A673 (cell line): ENCODE data around the gene FBXO21. TPM values are rescaled to one million over a fixed set of nuclear protein-coding genes. Genes with fewer than 3 reads are reported as not detected.

ENCODE experiments used
- BruUV-seq: library from RNA; stranded (reverse); fragments of 400-500 nt; replicated peaks from 2 replicates; lab custom pipeline; 2021; lab: Mats Ljungman, UMichigan
- CTCF ChIA-PET: fragments of 300-600 bp; sonication (Branson Sonifier 250); formaldehyde crosslinking; loops from one replicate; lab custom pipeline; 2022; ENCODE audit warnings: antibody characterized with exemption; lab: Charles Lee
- POLR2A ChIA-PET: fragments of 300-600 bp; sonication (Branson Sonifier 250); formaldehyde crosslinking; loops from one replicate; lab custom pipeline; 2022; ENCODE audit warnings: antibody characterized with exemption; ENCODE audit not compliant: low non-redundant PET; lab: Charles Lee
- DNase-seq: peaks from one replicate; pipeline ENCODE4 v3.0.0-alpha.2; 2015; ENCODE audit warnings: low spot score
- H3K27ac ChIP-seq: fragments of 200-600 bp; sonication (generic); 2 replicates; pipeline ENCODE4 v1.5.1; 2016; ENCODE audit warnings: mixed run types, low read depth, mild to moderate bottlenecking, mixed read lengths, antibody characterized with exemption, low read length; ENCODE audit not compliant: poor library complexity, severe bottlenecking
- H3K27me3 ChIP-seq: fragments of 200-600 bp; sonication (generic); replicated peaks from 2 replicates; pipeline ENCODE4 v1.6.1; 2017; ENCODE audit warnings: mixed run types, low read depth, mild to moderate bottlenecking, mixed read lengths, antibody characterized with exemption, low read length; ENCODE audit not compliant: insufficient read depth, poor library complexity
- H3K36me3 ChIP-seq: fragments of 200-600 bp; sonication (generic); 2 replicates; pipeline ENCODE4 v1.6.1; 2016; ENCODE audit warnings: mixed run types, mild to moderate bottlenecking, mixed read lengths, antibody characterized with exemption, low read length; ENCODE audit not compliant: insufficient read depth, poor library complexity, severe bottlenecking
- H3K4me1 ChIP-seq: fragments of 200-600 bp; sonication (generic); 2 replicates; pipeline ENCODE4 v1.6.1; 2017; ENCODE audit warnings: mixed run types, mild to moderate bottlenecking, mixed read lengths, antibody characterized with exemption, low read length; ENCODE audit not compliant: insufficient read depth, poor library complexity, severe bottlenecking
- H3K4me3 ChIP-seq: fragments of 200-600 bp; sonication (generic); 2 replicates; pipeline ENCODE4 v1.5.1; 2016; ENCODE audit warnings: low read depth, mixed run types, mild to moderate bottlenecking, mixed read lengths, low read length; ENCODE audit not compliant: poor library complexity, severe bottlenecking
- H3K9me3 ChIP-seq: fragments of 200-600 bp; sonication (generic); 2 replicates; pipeline ENCODE4 v1.6.1; 2016; ENCODE audit warnings: mixed run types, low read depth, mild to moderate bottlenecking, mixed read lengths, antibody characterized with exemption, low read length; ENCODE audit not compliant: poor library complexity, severe bottlenecking
- EZH2 ChIP-seq: fragments of 200-600 bp; sonication (generic); IDR thresholded peaks from 2 replicates; pipeline ENCODE4 v1.6.1; 2017; ENCODE audit warnings: borderline replicate concordance, low read depth, mild to moderate bottlenecking, mixed read lengths, antibody characterized with exemption, low read length; ENCODE audit not compliant: poor library complexity, severe bottlenecking
- intact Hi-C: fragments of 100-400 bp; cut with micrococcal nuclease; formaldehyde crosslinking; loops from one replicate; pipeline ENCODE4 v1.10.0; 2022; ENCODE audit not compliant: unreplicated experiment
- total RNA-seq: library from RNA; stranded (reverse); gene quantifications from 2 replicates; pipeline ENCODE4 v1.2.3, GENCODE V29; 2021
- TF ChIP-seq, protein P1 (sequence below): fragments of 300-800, 200-600 bp; sonication (generic); conservative IDR thresholded peaks from 2 replicates; pipeline ENCODE4 v1.5.1; 2017; ENCODE audit warnings: low read depth, mild to moderate bottlenecking, antibody characterized with exemption, low read length, moderate library complexity, mixed read lengths

FBXO21 gene
- total RNA-seq, 1 experiment from 2014 or later, result 45.4 TPM

DNA sequence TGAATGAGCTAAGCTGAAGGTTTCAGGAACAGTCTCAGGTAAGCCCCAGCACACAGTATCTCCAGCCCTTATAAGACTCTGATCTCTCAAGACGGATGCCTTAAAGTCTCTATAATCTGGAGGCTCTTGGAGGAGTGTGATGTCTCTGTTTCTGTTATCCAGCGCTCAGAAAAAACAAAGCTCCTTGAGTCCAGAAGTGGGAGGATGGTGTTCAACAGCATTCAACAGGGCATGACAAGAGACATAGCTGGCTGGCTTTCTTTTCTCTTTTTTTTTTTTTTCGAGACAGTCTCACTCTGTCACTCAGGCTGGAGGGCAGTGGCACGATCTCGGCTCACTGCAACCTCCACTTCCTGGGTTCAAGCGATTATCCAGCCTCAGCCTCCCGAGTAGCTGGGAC, 59.5 kb downstream of the FBXO21 start:
- Histone ChIP-seq H3K4me3 (no peak overlapping the region), H3K36me3 (no peaks in the 10 kb centered on the region), H3K27me3 (no peaks in the 10 kb centered on the region), H3K9me3 (peaks cover 16% of the 10 kb centered on the region), H3K27ac (no peak overlapping the region), H3K4me1 (no peaks in the 10 kb centered on the region)
- POLR2A ChIA-PET, result no interaction called here
- no peak for DNase-seq
- no peak for TF ChIP-seq EZH2
- TF ChIP-seq, protein P1, sequence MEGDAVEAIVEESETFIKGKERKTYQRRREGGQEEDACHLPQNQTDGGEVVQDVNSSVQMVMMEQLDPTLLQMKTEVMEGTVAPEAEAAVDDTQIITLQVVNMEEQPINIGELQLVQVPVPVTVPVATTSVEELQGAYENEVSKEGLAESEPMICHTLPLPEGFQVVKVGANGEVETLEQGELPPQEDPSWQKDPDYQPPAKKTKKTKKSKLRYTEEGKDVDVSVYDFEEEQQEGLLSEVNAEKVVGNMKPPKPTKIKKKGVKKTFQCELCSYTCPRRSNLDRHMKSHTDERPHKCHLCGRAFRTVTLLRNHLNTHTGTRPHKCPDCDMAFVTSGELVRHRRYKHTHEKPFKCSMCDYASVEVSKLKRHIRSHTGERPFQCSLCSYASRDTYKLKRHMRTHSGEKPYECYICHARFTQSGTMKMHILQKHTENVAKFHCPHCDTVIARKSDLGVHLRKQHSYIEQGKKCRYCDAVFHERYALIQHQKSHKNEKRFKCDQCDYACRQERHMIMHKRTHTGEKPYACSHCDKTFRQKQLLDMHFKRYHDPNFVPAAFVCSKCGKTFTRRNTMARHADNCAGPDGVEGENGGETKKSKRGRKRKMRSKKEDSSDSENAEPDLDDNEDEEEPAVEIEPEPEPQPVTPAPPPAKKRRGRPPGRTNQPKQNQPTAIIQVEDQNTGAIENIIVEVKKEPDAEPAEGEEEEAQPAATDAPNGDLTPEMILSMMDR, result no peak
- CTCF ChIA-PET, result no interaction called here
- intact Hi-C loops, result no loop called here
- BruUV-seq, result no TSS peak

DNA sequence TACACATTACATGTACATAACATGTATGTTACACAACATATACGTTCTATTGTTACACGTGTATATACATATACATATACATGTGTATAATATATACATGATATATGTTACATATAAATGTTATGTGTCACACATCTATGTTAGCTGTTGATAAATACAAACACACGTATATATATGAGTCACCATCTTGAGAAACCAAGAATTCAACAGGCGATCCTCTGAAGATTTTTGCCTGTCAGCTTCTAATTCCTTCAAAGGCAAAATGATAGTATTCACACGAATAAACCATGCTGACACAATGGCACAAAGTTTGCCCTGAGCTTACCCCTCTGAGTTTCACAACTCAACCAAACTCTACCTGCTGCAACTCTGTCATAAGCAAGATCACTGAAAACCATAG, 60.9 kb downstream of the FBXO21 start:
- Histone ChIP-seq H3K9me3 (peaks cover 16% of the 10 kb centered on the region), H3K4me3 (no peak overlapping the region), H3K27ac (no peak overlapping the region), H3K27me3 (no peaks in the 10 kb centered on the region), H3K4me1 (no peaks in the 10 kb centered on the region), H3K36me3 (no peaks in the 10 kb centered on the region)
- BruUV-seq, result no TSS peak
- no peak for DNase-seq
- intact Hi-C loops, result no loop called here
- ChIA-PET POLR2A (no interaction called here), CTCF (no interaction called here)
- TF ChIP-seq EZH2, result no peak
- TF ChIP-seq, protein P1, result no peak

DNA sequence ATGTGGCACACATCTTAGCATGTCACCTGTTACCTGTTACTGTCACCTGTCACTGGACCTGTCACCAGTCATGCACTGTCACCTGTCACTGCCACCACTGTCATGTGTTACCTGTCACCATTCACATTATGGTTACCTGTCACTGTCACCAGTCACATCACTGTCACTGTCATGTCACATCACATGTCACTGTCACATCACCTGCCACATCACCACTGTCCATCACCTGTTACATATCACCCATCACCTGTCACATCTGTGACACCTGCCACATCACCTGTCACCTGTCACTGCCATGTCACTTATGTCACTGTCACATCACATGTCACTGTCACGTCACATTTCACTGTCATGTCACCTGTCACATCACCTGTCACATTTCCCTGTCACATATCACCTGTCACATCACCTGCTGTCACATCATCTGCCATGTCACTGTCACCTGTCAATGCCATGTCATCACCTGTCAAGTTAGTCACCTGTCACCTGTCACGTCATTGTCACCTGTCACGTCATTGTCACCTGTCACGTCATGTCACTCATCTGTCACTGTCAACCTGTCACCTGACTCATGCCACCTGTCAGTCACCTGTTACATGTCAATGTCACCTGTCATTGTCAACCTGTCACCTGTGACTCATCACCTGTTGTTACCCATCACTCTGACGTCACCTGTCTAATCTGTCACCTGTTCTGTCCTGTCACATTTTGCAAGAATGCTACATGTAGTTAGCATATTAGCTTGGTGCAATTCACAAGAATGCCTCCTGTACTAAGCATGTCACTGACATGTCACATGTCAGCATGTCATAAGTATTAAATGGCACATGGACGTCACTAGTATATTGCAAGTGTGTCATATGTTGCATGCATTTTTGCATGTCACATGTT, 62.1 kb downstream of the FBXO21 start:
- ChIA-PET POLR2A (no interaction called here), CTCF (no interaction called here)
- BruUV-seq, result no TSS peak
- TF ChIP-seq, protein P1, result no peak
- no peak for TF ChIP-seq EZH2
- Histone ChIP-seq H3K4me3 (no peak overlapping the region), H3K27ac (no peak overlapping the region), H3K27me3 (no peaks in the 10 kb centered on the region), H3K36me3 (no peaks in the 10 kb centered on the region), H3K9me3 (peaks cover 16% of the 10 kb centered on the region), H3K4me1 (no peaks in the 10 kb centered on the region)
- intact Hi-C loops, result no loop called here
- DNase-seq, result no peak
